Endothelial cell (in vitro differentiated cells): ENCODE measurements around the gene DMD. TPM values are rescaled to one million over a fixed set of nuclear protein-coding genes. Genes with fewer than 3 reads are reported as not detected.

ENCODE experiments used
- DNase-seq: peaks from one replicate; pipeline ENCODE4 v3.0.0; 2021; ENCODE audit warnings: low spot score
- H3K27ac Mint-ChIP-seq: one replicate; pipeline ENCODE4 v1.8.0; 2021; ENCODE audit warnings: mixed read lengths, inconsistent platforms; ENCODE audit not compliant: unreplicated experiment
- H3K27me3 Mint-ChIP-seq: one replicate; pipeline ENCODE4 v1.8.0; 2021; ENCODE audit warnings: mild to moderate bottlenecking, moderate library complexity, mixed read lengths, inconsistent platforms; ENCODE audit not compliant: unreplicated experiment
- H3K36me3 Mint-ChIP-seq: one replicate; pipeline ENCODE4 v1.8.0; 2021; ENCODE audit warnings: mild to moderate bottlenecking, low read depth, mixed read lengths, inconsistent platforms; ENCODE audit not compliant: unreplicated experiment
- H3K4me1 Mint-ChIP-seq: one replicate; pipeline ENCODE4 v1.8.0; 2021; ENCODE audit warnings: mild to moderate bottlenecking, mixed read lengths, inconsistent platforms; ENCODE audit not compliant: unreplicated experiment
- H3K4me3 Mint-ChIP-seq: one replicate; pipeline ENCODE4 v1.8.0; 2021; ENCODE audit warnings: mild to moderate bottlenecking, mixed read lengths, inconsistent platforms; ENCODE audit not compliant: unreplicated experiment
- H3K9me3 Mint-ChIP-seq: one replicate; pipeline ENCODE4 v1.8.0; 2021; ENCODE audit warnings: mixed read lengths, inconsistent platforms; ENCODE audit not compliant: unreplicated experiment
- CTCF ChIP-seq: fragments of 200-600 bp; sonication (generic); IDR thresholded peaks from one replicate; pipeline ENCODE4 v1.5.0; 2021; ENCODE audit warnings: antibody characterized with exemption; ENCODE audit not compliant: unreplicated experiment
- long read RNA-seq: library from polyadenylated mRNA; unstranded; transcript quantifications from one replicate; pipeline ENCODE4 v2.0.0, GENCODE V29; 2020; ENCODE audit not compliant: unreplicated experiment
- total RNA-seq: library from RNA; stranded (reverse); fragmentation: NEBNext Ultra II Directional; extraction: Animal tissue kit (Norgen Biotek cat#: 25700); gene quantifications from one replicate; pipeline ENCODE4 v1.2.1, GENCODE V29; 2021; ENCODE audit not compliant: unreplicated experiment

The DMD gene
- 5.5 TPM for total RNA-seq
- long read RNA-seq, full-length matches to known transcripts: 2 of 2 reads
- long read RNA-seq, partial matches to known transcripts: 0 of 2 reads
- long read RNA-seq, other reads (novel, unspliced or antisense): 0 of 2 reads

GRCh38 chrX:33211356-33212260, at the start of gene DMD:
TSS of gene DMD (minus strand) at chrX:33211549. CDS start at chrX:33211312, 237 bp downstream.
- H3K4me3 Mint-ChIP-seq: no peak within 1 kb of the TSS
- H3K27me3 Mint-ChIP-seq: no peaks in the 10 kb centered on the region
- H3K9me3 Mint-ChIP-seq: no peaks in the 10 kb centered on the region
- no peak within 1 kb of the TSS for H3K27ac Mint-ChIP-seq
- H3K36me3 Mint-ChIP-seq: no peaks in the 10 kb centered on the region
- H3K4me1 Mint-ChIP-seq: no peaks in the 10 kb centered on the region
- TF ChIP-seq CTCF: no peak
- no peak for DNase-seq

GRCh38 chrX:33252306-33252825, 41.0 kb upstream of the DMD start:
- no peak overlapping the region for H3K4me3 Mint-ChIP-seq
- TF ChIP-seq CTCF: no peak
- H3K36me3 Mint-ChIP-seq: no peaks in the 10 kb centered on the region
- no peak for DNase-seq
- no peaks in the 10 kb centered on the region for H3K27me3 Mint-ChIP-seq
- no peak overlapping the region for H3K27ac Mint-ChIP-seq
- no peaks in the 10 kb centered on the region for H3K4me1 Mint-ChIP-seq
- H3K9me3 Mint-ChIP-seq: no peaks in the 10 kb centered on the region

- no peak for TF ChIP-seq CTCF
- Mint-ChIP-seq H3K4me1 (no peaks in the 10 kb centered on the region), H3K27me3 (no peaks in the 10 kb centered on the region), H3K27ac (no peak overlapping the region), H3K9me3 (no peaks in the 10 kb centered on the region), H3K4me3 (no peak overlapping the region), H3K36me3 (no peaks in the 10 kb centered on the region)
- no peak for DNase-seq
These were observed 7.5 kb upstream of the DMD start for GRCh38 chrX:33218819-33219218.

- H3K27ac Mint-ChIP-seq: no peak overlapping the region
- H3K4me3 Mint-ChIP-seq: no peak overlapping the region
- no peak for DNase-seq
- H3K9me3 Mint-ChIP-seq: no peaks in the 10 kb centered on the region
- H3K36me3 Mint-ChIP-seq: no peaks in the 10 kb centered on the region
- TF ChIP-seq CTCF: no peak
- H3K27me3 Mint-ChIP-seq: no peaks in the 10 kb centered on the region
- H3K4me1 Mint-ChIP-seq: no peaks in the 10 kb centered on the region
These were observed 1.2 kb downstream of the DMD start for GRCh38 chrX:33210156-33210555.

- Mint-ChIP-seq H3K4me1 (no peaks in the 10 kb centered on the region), H3K27ac (no peak overlapping the region), H3K27me3 (no peaks in the 10 kb centered on the region), H3K36me3 (no peaks in the 10 kb centered on the region), H3K4me3 (no peak overlapping the region), H3K9me3 (no peaks in the 10 kb centered on the region)
- TF ChIP-seq CTCF: no peak
- DNase-seq: no peak
These were observed 4.3 kb downstream of the DMD start for GRCh38 chrX:33207056-33207455.
